DMS53 treated with DMSO at 0.1 percent for 48 hours (cell line): ENCODE data around the gene CASP9.
"Not testable (repeated sequence)": the region's sequence is repeated elsewhere in the genome, so short reads cannot be mapped to it uniquely, and the experiment has no call there.

ENCODE experiments used
- DNase-seq: peaks from one replicate; lab custom pipeline; 2025; ENCODE audit not compliant: unreplicated experiment; lab: John Stamatoyannopoulos, UW

Gene CASP9

DNA sequence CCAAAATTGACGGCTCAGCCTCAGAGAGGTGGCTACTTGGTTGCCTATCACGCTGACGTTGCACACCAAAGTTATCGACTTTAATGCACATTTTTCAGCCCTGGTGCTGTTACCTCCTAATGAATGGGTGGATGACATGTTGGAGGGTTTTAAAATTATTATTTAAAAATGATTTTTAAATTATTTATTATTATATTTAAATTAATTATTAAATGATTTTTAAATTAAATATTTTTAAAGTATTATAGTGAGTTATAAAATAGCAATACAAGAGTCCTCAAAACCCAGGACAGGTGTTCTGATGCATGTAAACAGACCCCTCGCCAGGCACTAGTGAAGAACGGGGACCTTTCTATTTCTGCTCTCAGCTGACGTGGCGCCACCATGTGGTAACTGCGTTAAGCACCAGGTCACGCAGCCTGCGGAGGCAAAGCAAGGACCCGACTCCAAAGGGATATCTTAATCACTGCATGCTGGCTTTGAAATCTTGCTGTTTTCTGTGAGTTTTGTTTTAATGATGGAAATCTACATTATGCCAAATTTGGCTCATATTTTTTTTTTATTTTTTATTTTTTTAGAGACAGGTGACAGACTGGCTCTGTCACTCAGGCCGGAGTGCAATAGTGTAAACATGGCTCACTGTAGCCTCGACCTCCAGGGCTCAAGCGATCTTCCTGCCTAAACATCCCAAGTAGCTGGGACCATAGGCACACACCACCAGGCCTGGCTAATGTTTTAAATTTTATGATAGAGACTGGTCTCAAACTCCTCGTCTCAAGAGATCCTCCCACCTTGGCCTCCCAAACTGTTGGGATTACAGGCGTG, 22.6 kb downstream of the CASP9 start:
- DNase-seq: peak; percentile 46

DNA sequence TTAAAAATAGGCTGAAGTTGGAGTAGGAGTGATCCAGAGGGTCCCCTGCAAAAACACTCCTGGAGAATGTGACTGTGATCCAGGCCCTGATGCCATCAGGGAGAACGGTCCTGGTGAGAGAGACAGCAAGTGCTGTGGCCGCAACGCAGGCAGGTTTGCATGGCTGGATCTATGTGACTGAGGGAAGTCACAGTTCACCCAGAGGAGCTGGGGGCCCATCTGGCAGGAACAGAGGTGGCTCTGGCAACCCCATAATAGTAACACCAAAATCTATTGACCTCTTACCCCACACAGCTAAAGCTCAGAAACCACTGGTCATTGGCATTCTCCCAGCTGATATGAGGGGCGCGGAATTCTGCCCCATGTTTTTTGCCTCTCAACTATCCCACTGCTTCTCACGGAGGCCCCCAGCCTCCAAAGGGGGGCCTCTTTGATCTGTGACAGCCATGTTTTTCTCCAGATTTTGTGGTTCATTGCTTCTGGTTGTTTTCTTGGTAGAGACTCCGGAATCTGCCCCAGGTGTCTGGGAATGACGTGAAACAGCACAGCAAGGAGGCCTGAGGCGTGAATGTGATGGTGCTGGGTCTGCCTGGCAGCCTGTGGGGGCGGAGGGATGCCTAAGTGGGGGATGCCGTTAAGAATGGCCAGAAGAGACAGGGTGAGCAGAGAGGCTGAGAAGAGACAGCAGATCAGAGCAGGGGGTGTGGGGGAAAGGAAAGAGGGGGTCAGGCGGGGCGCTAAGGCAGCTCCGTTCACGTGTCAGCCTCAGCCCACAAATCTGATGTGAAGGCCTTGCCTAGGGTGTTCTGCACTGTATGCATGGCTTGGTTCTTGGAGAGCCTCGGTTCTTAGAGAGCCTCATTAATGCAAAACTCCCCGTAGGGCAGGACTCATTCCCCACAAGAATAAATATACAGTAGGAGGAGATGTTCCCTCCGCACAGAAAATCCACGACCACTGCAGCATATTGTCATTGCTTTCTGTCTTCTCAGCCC, 23.5 kb downstream of the CASP9 start:
- no peak for DNase-seq

DNA sequence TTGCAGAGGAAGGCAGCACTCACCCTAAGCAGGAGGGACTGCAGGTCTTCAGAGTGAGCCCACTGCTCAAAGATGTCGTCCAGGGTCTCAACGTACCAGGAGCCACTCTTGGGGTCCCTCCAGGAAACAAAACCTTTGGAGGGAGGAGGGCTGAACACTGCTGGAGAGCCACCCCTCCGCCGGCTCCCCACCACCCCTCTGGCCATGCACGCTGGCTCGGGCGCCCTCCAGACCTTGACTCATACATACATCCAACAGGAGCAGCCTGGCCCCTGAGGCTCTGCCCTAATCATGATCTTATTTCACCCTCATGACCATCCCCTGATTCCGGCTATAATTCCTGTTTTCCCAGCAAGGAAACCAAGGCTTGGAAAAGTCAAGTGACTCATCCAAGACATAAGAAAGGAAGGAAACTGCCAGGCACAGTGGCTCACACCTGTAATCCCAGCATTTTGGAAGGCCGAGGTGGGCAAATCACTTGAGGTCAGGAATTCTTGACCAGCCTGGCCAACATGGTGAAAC, 30.1 kb downstream of the CASP9 start:
- no peak for DNase-seq

DNA sequence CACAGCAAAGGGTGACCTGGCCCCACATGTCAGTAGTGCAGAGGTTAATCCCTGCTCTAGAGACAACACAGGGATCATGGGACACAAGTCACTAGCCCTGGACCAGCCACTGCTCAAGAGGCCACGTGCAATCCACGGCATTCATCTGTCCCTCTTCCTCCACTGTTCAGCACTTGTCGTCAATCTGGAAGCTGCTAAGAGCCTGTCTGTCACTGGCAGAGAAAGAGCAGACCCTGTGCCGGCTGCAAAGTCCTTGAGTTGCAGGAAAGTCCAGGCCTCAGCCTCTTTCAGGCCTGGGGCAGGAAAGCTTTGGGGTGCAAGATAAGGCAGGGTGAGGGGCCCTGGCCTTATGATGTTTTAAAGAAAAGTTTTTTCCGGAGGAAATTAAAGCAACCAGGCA, 31.4 kb downstream of the CASP9 start:
- no peak for DNase-seq

DNA sequence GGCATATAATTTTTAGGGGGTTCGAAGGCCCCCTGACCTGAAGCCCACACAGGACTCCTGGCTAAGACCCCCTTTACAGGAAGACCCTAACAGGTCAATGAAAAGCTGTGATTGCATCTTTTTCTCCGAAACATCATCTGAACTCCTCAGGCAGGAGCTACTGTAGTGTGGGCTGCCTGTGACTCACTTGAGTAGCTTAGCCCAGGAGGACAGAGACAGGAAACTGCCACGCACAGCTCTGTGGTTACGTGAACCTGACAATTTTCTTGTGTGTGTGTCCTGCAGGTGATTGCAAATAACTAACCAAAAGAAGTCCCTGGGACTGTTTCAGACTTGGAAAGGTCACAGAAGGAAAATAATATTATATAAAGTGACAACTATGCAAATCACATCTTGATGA, 33.0 kb downstream of the CASP9 start:
- DNase-seq: not testable (repeated sequence)

DNA sequence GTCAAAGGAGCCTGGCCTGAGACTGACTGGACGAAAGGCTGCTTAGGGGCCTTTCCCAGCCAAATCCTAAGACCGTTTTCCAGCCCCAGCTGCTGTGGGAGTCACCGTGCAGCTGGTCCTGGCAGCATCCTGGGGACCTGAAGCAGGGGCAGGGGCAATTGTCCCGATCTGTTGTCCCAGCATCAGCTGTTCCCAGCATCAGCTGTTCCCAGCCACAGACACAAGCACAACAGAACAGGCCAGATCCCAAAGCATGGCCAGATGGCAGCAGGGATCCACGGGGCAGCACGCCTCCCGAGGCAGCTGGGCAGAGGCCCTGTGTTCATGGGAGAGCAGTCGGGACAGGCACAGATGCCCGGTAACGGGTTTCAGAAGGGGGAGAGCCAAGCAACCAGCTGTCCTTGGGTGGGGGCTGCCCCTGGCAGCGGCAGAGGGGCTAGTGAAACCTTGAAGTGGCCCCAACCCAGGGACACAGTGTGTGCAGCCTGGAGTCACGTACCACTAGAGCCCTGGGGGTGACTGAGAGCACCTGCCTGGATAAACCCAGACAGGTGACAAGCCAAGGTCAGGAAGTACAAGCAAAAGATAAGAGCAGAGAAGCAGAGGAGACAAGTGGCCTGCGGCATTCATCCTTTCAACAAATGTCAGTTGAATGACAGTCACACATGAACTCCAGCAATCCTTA, 34.8 kb downstream of the CASP9 start:
- DNase-seq: peak; percentile 79

DNA sequence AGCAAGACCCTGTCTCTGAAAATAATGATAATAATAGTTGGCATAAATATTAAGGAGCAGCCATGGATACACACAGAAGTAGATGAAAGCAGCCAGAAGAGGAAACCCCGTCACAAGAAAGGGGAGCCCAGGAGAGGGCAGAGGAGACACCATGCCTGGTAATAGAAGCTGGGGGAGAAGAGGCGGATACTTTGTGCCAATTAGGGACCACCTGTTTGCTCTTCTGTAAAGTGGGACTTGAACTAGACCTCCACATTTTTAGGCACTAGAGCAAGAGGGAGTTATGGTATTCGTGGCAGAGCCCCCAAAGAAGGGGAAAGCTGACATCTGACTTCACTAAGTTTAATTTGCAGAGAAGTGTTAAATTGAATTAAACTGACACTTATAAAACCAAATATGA, 35.6 kb downstream of the CASP9 start:
- no peak for DNase-seq

DNA sequence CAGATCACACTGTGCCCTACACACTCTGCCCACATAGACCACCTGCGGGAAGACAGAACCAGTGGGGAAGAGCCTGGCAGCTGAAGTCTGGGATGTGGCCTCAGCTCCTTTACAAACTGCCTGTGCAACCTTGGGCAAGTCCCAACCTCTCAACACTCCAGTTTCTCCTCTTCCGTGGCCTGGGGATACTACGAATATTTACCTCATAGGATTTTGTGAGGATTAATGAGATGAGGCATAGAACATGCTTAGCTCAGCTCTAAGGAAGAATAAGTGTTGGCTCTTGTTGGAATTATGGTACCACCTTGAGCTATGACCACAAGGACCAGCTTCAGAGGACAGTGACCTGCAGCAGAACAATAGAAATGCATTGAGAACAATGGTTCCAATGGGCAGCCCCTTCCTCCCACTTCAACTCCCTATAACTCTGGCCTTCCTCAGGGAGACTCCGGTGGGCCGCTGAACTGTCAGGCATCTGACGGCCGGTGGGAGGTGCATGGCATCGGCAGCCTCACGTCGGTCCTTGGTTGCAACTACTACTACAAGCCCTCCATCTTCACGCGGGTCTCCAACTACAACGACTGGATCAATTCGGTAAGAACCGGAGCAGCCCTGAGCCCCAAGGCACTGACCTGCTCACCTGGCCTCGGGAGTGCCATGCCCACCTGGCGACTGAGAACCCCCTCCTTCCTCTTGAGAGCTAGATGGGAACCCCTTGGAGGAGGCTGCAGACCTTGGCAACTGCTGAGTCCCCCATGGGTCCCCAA, 37.0 kb downstream of the CASP9 start:
- not testable (repeated sequence) for DNase-seq

DNA sequence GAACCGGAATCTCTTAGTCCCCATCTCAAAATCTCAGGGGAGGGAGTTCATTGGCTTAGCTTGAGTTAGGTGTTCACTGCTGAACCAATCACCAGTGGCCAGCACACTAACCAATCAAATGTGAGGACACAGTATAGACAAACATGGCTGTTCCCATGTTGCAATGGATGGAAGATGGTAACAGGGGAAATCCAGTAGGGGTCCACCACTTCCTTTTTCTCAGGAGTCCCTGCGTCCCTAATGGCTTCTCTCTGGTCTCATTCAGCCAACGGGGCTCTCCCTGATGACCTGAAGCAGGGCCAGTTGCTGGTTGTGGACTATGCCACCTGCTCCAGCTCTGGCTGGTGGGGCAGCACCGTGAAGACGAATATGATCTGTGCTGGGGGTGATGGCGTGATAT, 38.4 kb downstream of the CASP9 start:
- no peak for DNase-seq

DNA sequence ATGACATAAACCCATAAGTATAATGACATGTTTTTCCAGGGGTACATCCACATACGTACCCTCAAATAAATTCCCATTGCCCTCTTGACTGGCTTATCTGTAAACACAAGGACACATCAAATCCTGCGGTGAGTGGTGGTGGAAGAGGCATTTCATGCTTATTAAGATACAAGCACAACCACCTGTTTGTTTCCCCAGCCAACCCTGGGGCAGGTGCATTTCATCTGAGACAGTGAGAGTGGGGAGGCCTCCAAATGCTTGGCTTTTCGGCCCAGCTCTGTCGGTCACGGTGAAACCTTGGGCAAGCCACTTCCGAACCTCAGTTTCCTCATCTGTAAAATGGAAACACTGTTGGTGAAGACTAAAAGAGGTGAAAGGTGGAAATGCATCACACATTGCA, 39.6 kb downstream of the CASP9 start:
- not testable (repeated sequence) for DNase-seq

DNA sequence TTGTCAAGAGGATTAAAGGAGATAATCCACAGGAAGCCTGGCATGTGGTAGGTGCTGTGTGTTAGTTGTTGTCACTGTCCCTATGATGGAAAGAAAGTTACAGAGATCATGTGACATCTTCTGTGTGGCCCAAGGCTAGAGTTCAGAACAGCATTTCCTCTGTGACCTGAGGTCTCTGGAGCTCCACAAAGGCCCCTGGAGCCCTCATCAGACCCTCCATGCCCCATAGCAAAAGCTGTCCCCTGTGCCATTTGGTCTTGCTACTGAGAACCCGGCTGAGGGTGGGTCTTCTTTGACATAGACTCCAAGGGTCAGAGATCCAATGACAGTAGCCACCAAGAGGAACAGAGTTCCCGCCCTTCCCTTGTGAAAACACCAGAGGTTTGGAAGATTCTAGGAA, 40.0 kb downstream of the CASP9 start:
- DNase-seq: no peak

DNA sequence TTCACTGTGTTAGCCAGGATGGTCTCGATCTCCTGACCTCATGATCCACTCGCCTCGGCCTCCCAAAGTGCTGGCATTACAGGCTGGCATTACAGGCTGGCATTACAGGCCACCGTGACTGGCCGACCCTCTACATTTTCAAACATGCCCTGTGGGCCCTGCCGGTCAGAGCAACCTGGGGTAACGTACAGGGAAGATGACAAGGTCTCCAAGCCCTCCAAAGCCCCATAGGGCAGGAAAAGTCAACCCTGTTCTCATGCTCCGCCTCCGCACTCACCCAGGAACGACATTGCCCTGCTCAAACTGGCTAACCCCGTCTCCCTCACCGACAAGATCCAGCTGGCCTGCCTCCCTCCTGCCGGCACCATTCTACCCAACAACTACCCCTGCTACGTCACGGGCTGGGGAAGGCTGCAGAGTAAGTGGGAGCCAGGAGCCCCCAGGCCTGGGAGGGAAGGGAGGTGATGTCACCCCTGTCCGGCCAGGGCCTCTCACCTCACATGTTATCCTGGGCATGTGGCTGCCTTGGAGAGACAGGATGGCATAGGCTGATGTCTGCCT, 41.0 kb downstream of the CASP9 start:
- DNase-seq: not testable (repeated sequence)

DNA sequence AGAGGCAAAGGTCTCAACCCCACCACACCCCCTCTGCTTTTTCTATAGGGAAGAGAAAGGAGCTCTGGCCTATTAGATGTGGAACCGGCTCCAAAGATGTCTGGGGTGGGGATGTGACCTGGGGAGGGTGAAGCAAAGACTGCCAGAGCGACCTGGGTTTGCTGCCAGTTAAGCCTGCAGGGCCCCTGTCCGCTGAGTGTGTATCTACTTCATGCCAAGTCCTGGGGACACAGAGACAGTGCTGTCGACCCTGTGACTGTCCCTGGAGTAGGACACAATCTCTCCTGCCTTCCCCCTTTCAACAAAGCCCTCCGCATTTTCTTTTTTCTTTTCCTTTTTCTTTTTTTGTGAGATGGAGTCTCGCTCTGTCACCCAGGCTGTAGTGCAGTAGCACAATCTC, 41.6 kb downstream of the CASP9 start:
- DNase-seq: not testable (repeated sequence)

DNA sequence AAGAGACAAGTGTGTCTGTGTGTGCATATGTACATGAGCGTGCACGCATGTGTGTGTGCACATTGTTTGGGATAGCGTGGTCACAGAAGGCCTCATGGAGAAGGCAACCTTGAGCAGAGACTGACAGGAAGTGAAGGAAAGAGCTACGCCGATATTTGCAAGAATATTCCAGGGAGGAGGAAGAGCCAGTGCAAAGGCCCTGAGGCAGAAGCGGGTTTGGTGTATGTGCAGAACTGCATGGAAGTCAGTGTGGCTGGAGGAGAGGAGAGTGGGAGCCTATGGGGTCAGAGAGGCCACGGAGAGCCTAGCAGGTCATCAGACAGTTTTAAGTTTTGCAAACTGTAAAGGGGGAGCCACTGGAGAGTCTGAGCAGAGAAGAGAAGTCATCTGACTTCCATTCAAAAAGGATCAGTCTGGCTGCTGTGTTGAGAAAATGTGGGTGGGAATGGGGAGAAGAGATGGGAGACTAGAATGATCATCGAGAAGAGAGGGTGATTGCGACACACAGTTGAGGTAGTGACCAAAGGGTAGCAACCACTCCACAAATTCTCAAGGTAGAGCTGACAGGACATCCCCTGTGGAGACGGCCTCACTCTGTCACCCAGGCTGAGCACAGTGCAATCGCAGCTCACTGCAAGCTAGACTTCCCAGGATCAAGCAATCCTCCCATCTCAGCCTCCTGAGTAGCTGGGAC, 44.2 kb downstream of the CASP9 start:
- DNase-seq: no peak

DNA sequence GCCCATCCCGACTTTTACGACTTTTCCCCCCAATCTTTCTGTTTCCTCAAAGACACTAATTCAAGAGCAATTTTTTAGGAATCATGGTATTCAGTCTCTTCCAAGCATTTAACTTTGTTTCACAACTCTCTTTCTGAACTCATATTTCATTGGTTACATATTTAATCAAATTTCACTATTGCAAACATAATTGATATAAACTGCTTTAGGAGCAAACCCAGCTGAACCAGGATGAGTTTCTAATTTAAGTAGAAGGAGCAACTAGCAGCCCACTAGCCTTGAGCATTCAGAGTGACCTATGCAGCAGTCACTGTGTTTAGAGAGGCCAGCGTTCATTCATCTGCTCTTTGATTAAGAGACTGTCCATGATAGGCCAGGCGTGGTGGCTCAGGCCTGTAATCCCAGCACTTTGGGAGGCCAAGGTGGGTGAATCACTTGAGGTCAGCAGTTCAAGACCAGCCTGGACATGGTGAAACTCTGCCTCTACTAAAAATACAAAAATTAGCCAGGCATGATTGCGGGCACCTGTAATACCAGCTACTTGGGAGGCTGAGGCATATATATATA, 46.3 kb downstream of the CASP9 start:
- no peak for DNase-seq

DNA sequence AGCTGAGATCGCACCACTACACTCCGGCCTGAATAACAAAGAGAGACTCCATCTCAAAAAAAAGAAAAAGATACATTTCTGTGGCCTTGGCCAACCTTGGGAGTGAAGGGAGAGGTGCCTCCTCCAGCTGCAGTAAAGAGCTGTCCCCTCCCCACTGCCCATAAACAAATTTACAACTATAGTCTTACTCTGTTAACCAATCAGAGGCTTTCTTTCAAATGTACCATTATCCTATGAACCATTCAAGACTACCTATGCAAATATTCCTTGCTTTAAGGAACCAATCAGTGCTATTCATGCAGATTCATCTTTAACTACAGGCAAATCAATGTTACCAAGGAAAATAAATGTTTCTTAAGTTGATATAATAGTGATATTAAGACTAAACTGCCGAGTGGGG, 47.1 kb downstream of the CASP9 start:
- no peak for DNase-seq

DNA sequence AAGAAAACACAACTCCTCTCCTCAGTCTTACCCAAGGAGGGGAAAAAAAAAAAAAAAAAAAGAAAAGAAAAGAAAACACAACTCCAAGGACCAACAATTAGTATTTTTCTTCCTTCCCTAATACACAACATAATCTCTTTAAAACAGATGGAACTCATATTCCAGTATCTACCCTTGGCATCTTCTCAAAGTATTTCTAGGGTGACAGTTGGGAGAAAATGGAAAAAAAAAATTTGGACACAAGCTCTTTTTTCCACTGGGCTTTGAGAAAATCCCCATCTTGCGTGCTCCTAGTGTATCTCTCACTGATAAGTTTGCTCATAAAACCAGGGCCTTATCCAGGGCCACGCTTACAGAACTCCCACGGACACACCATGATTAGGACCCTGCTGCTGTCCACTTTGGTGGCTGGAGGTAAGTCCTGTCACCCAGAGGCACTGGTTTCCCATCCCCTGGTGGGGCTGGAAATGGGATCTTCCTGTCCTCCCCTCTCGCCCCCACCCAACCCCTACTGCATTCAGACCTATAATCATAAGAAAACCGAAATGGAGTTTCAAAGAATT, 48.2 kb downstream of the CASP9 start, which contains the start of gene CELA2B:
CELA2B (plus strand) TSS at position 353 of the 563 bp plus-strand sequence; CDS start at position 375, 22 bp downstream.
- DNase-seq: no peak

DNA sequence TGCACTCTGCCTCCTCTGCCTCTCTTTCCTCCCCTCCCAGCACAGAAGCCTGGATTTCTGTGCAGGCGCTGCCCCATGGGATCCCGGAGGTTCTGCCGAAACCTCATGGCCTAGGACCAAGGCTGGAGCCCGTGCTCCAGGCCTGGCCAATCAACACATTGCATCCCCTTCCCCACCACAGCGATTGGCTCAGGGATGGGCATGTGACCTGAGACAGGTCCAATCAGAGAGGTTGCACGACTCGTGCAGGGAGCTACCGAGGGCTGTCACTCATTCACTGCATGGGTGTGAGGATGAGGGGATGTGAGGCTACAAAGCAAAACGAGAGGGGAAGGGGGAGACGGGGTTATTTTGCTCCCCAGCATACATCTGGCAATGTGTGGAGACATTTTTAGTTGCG, 51.4 kb downstream of the CASP9 start:
- no peak for DNase-seq

DNA sequence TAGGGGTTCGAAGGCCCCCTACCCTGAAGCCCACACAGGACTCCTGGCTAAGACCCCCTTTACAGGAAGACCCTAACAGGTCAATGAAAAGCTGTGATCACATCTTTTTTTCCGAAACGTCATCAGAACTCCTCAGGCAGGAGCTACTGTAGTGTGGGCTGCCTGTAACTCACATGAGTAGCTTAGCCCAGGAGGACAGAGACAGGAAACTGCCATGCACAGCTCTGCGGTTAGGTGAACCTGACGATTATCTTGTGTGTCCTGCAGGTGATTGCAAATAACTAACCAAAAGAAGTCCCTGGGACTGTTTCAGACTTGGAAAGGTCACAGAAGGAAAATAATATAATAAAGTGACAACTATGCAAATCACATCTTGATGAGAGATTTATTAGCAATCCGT, 52.3 kb downstream of the CASP9 start:
- not testable (repeated sequence) for DNase-seq
